Transverse colon (tissue), 4 donors: ENCODE results near the gene BCL11A. TPM values are rescaled to one million over a fixed set of nuclear protein-coding genes. Genes with fewer than 3 reads are reported as not detected.

ENCODE experiments used
- DNase-seq: peaks from one replicate; pipeline ENCODE4 v3.0.0-alpha.2; 2019
- H3K27ac ChIP-seq, 4 donors: fragments of 200-600 bp; sonication (generic); 2 replicates each; pipeline ENCODE4 v1.5.1; 2016 to 2018; ENCODE audit warnings: inconsistent platforms in 4 of 4
- H3K27me3 ChIP-seq: fragments of 200-600 bp; sonication (generic); 2 replicates; pipeline ENCODE4 v1.5.1; 2017; ENCODE audit warnings: inconsistent platforms
- H3K36me3 ChIP-seq, 4 donors: fragments of 200-600 bp; sonication (generic); 2 replicates each; pipeline ENCODE4 v1.5.1; 2017 to 2019; ENCODE audit warnings: inconsistent platforms in 4 of 4
- H3K4me1 ChIP-seq, 4 donors: fragments of 200-600 bp; sonication (generic); 2 replicates each; pipeline ENCODE4 v1.5.1; 2017 to 2020; ENCODE audit warnings: inconsistent platforms in 4 of 4
- H3K4me3 ChIP-seq, 4 donors: fragments of 200-600 bp; sonication (generic); 1 replicate in 1 of 4; 2 replicates in 3 of 4; pipeline versions ENCODE4 v1.5.1 to v1.6.1; 2017 to 2019; ENCODE audit warnings: inconsistent platforms in 4 of 4
- H3K9me3 ChIP-seq, 2 donors: fragments of 200-600 bp; sonication (generic); 2 replicates each; pipeline ENCODE4 v1.5.1; 2017 to 2019; ENCODE audit warnings: inconsistent platforms in 2 of 2
- CTCF ChIP-seq, 5 experiments: fragments of 200-600 bp in 3 of 5; fragments of 450-650 bp in 2 of 5; sonication (generic) in 3 of 5; IDR thresholded peaks; 1 replicate in 2 of 5; 2 replicates in 3 of 5; pipeline ENCODE4 v1.5.1; 2016 to 2017; ENCODE audit warnings: antibody characterized with exemption in 5 of 5, inconsistent platforms in 3 of 5, mild to moderate bottlenecking in 2 of 5, moderate library complexity in 1 of 5
- EP300 ChIP-seq: sonication (generic); formaldehyde crosslinking; IDR thresholded peaks from one replicate; pipeline ENCODE4 v1.6.1; 2017; ENCODE audit warnings: antibody characterized with exemption, low read depth
- POLR2A ChIP-seq: fragments of 450-650 bp; IDR thresholded peaks from one replicate; pipeline ENCODE4 v1.6.1; 2016; ENCODE audit warnings: antibody characterized with exemption, mild to moderate bottlenecking, moderate library complexity
- POLR2AphosphoS5 ChIP-seq, 3 donors: sonication (generic); formaldehyde crosslinking; IDR thresholded peaks; one replicate each; pipeline ENCODE4 v1.6.1; 2016; ENCODE audit warnings: antibody characterized with exemption in 3 of 3
- WGBS, 2 donors: methylation state at CpG; one replicate each; pipeline ENCODE4 v1.1.5; 2018; ENCODE audit warnings: low coverage in 1 of 2; 5-methylcytosine and 5-hydroxymethylcytosine counted together
- in situ Hi-C, 4 donors: fragments of 200-750 bp; cut with MboI; loops; one replicate each; pipeline versions ENCODE4 v1.15.0 to v1.15.1; 2017; ENCODE audit warnings: low sequenced_read_pairs in 3 of 4, low pct_ligation_motif_present in 1 of 4, low pct_unique_long_range_greater_than_20kb in 1 of 4
- intact Hi-C: fragments of 100-400 bp; cut with DNase I; formaldehyde crosslinking; loops from one replicate; pipeline ENCODE4 v1.15.1; 2023; ENCODE audit warnings: low total_unique reads
- total RNA-seq, 4 donors: library from RNA; depleted of rRNA; stranded (reverse); fragments of >200 nt; gene quantifications; one replicate each; pipeline ENCODE4 v1.1.0, GENCODE V29; 2016

Gene BCL11A
- total RNA-seq, 4 donors from 2014 or later, result 11.3 to 38.1 (median 19.9) TPM

DNA sequence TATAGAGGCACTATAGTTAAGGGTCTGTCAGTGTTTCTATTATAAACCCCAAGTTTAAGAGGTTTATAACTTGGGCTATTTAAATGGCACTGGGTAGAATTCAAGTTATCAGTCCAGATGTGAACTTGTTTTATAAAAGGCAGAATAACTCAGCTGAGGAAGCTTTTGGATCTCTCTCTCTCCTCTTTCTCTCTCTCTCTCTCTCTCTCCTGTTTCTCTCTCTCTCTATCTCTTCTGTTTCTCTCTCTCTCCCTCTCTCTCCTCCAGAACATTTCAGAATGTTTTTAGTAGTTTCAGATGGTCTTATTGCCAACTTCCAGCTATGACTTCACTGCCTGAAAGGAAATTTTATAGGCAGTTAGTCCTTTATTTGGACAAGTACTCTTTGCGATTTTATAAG is 6.4 kb upstream of the BCL11A start:
- no peak for DNase-seq
- no peaks in the 10 kb centered on the region for H3K9me3 ChIP-seq
- peaks cover 47% of the 10 kb centered on the region for H3K27me3 ChIP-seq
- no peak overlapping the region for H3K4me3 ChIP-seq
- 27 to 39% methylated on average over 1 of the region's 1 CpG for WGBS, 2 donors
- no peak overlapping the region for H3K27ac ChIP-seq
- no peaks in the 10 kb centered on the region for H3K36me3 ChIP-seq
- intact Hi-C loops (loop anchor here (10.0 kb wide), 2 partner anchors 1255 to 1525 kb away; no protein-coding TSS in a partner anchor), in situ Hi-C loops (loop anchor here in 3 of 4 donors (10.0 to 25.0 kb wide), 5 partner anchors 1123 to 1523 kb away; no protein-coding TSS in a partner anchor)
- H3K4me1 ChIP-seq, result peaks cover 0 to 26% (median 18%) of the 10 kb centered on the region in 4 donors
- no peak for TF ChIP-seq EP300
- no peak for TF ChIP-seq POLR2AphosphoS5 (IDR thresholded peaks at IDR 0.05)
- TF ChIP-seq POLR2A, result no peak
- TF ChIP-seq CTCF (IDR thresholded peaks at IDR 0.05), result no peak

- H3K9me3 ChIP-seq, result no peaks in the 10 kb centered on the region
- in situ Hi-C loops, result loop anchor here in 2 of 4 donors (25.0 kb wide), 3 partner anchors 1121 to 1521 kb away; no protein-coding TSS in a partner anchor
- no peak for DNase-seq
- H3K36me3 ChIP-seq, result no peaks in the 10 kb centered on the region
- WGBS, 2 donors, result 83 to 85% methylated on average over 2 of the region's 2 CpGs
- peaks cover 0 to 36% (median 24%) of the 10 kb centered on the region in 4 donors for H3K4me1 ChIP-seq
- H3K27ac ChIP-seq, result no peak overlapping the region
- TF ChIP-seq POLR2AphosphoS5 (IDR thresholded peaks at IDR 0.05), result no peak
- no peak for TF ChIP-seq EP300
- no peak for TF ChIP-seq POLR2A
- TF ChIP-seq CTCF (IDR thresholded peaks at IDR 0.05), result no peak
- peaks cover 53% of the 10 kb centered on the region for H3K27me3 ChIP-seq
- no peak overlapping the region for H3K4me3 ChIP-seq
- intact Hi-C loops, result loop anchor here (10.0 kb wide), 2 partner anchors 1254 to 1524 kb away; no protein-coding TSS in a partner anchor
Observed at GRCh38 chr2:60558536-60558935, 5.1 kb upstream of the BCL11A start.

GRCh38 chr2:60557486-60557864 is 4.0 kb upstream of the BCL11A start:
- Histone ChIP-seq H3K27ac (no peak overlapping the region), H3K9me3 (no peaks in the 10 kb centered on the region), H3K4me3 (peak overlapping the region in 2 of 4 donors; percentile 30 to 38), H3K27me3 (peaks cover 56% of the 10 kb centered on the region), H3K36me3 (no peaks in the 10 kb centered on the region), H3K4me1 (peaks cover 0 to 38% (median 24%) of the 10 kb centered on the region in 4 donors)
- TF ChIP-seq POLR2A, result no peak
- TF ChIP-seq CTCF (IDR thresholded peaks at IDR 0.05), result no peak
- TF ChIP-seq POLR2AphosphoS5 (IDR thresholded peaks at IDR 0.05), result no peak
- no peak for TF ChIP-seq EP300
- 1 to 8% methylated on average over 12 of the region's 12 CpGs for WGBS, 2 donors
- DNase-seq, result no peak
- intact Hi-C loops (loop anchor here (10.0 kb wide), 2 partner anchors 1253 to 1523 kb away; no protein-coding TSS in a partner anchor), in situ Hi-C loops (loop anchor here in 2 of 4 donors (25.0 kb wide), 3 partner anchors 1120 to 1520 kb away; no protein-coding TSS in a partner anchor)

DNA sequence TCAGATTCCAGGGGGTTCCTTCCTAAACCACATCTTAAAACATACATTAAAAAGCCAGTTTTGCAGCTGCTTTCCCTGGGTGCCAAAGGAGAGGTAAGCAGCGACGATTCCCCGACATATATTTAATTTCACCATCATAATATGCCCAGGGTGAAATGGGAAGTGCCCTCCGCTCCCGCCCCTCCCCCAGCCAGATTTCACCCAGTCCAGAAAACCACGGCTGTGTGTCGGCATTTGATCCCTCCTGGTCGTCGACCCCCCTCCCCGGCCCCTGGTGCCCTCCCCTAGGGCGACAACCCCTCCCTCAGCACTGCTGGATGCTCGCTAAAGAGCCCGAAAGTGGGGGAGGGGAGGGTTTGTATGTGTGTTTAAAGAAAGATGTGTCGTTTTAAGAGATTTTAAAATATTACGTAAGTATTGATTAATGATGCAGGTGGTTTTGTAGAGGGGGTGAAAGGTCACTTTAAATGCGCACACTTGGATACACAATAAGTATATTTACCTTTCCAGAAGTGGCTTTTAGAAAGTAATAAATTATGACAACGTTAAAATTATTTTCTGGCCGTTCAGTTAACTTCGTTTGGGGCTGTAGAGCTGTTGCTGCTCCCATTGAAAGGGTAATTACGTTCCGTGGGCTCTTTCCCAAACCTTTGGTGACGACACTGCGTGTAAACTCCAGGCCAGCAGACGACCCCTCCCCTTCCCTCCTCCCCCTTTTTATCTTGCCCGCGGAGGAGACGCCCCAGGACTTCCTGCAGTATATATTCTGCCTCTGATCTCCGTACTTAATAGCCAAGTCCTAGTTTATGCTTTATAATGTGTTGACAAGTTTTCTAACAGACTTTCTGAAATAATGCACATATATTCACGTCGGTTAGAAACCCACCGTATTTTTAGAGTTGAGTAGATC is 3.4 kb upstream of the BCL11A start:
- WGBS, 2 donors, result 3 to 4% methylated on average over 14 to 30 of the region's 31 CpGs
- in situ Hi-C loops, result loop anchor here in 2 of 4 donors (25.0 kb wide), 3 partner anchors 1120 to 1520 kb away; no protein-coding TSS in a partner anchor
- TF ChIP-seq CTCF (IDR thresholded peaks at IDR 0.05), result no peak
- TF ChIP-seq POLR2A, result no peak
- TF ChIP-seq EP300, result no peak
- TF ChIP-seq POLR2AphosphoS5 (IDR thresholded peaks at IDR 0.05), result no peak
- Histone ChIP-seq H3K4me3 (peak overlapping the region in 2 of 4 donors; percentile 30 to 38), H3K27ac (peak overlapping the region; percentile 26 to 88 (median 86)), H3K27me3 (peaks cover 60% of the 10 kb centered on the region), H3K36me3 (no peaks in the 10 kb centered on the region), H3K4me1 (peaks cover 0 to 43% (median 24%) of the 10 kb centered on the region in 4 donors), H3K9me3 (no peaks in the 10 kb centered on the region)
- peak; percentile 32 for DNase-seq
- intact Hi-C loops, result loop anchor here (10.0 kb wide), 2 partner anchors 1252 to 1522 kb away; no protein-coding TSS in a partner anchor
